Activated CD4-positive, alpha-beta memory T cell treated with anti-CD3 and anti-CD28 coated beads, Interleukin-2, amount 10 ng/mL, durations not matched to agents 7 days and 5 days (primary cell): ENCODE results near the gene GTF2A1L. TPM values are rescaled to one million over a fixed set of nuclear protein-coding genes. Genes with fewer than 3 reads are reported as not detected.

Source experiments
- CTCF ChIA-PET: fragments of 350-600 bp; sonication (Branson Sonifier 250); formaldehyde crosslinking; loops from one replicate; lab custom pipeline; 2021; ENCODE audit warnings: antibody characterized with exemption, inconsistent platforms; lab: Charles Lee
- POLR2A ChIA-PET: fragments of 350-600 bp; sonication (Branson Sonifier 250); formaldehyde crosslinking; loops from one replicate; lab custom pipeline; 2021; ENCODE audit warnings: antibody characterized with exemption; lab: Charles Lee
- DNase-seq: peaks from one replicate; pipeline ENCODE4 v3.0.0-alpha.2; 2020
- H3K27ac Mint-ChIP-seq: one replicate; pipeline ENCODE4 v1.8.0; 2021; ENCODE audit warnings: mild to moderate bottlenecking, mixed read lengths
- H3K27me3 Mint-ChIP-seq: one replicate; pipeline ENCODE4 v1.8.0; 2021; ENCODE audit warnings: mixed read lengths
- H3K36me3 Mint-ChIP-seq: one replicate; pipeline ENCODE4 v1.8.0; 2021; ENCODE audit warnings: low read depth, mixed read lengths
- H3K4me1 Mint-ChIP-seq: one replicate; pipeline ENCODE4 v1.8.0; 2021; ENCODE audit warnings: mixed read lengths
- H3K4me3 Mint-ChIP-seq: one replicate; pipeline ENCODE4 v1.8.0; 2021; ENCODE audit warnings: mild to moderate bottlenecking, mixed read lengths
- H3K9me3 Mint-ChIP-seq: one replicate; pipeline ENCODE4 v1.8.0; 2021; ENCODE audit warnings: mixed read lengths
- total RNA-seq, 2 experiments: library from RNA; stranded (reverse); gene quantifications; one replicate each; pipeline ENCODE4 v1.2.3, GENCODE V29; 2021

The GTF2A1L gene
- total RNA-seq, 2 experiments from 2014 or later, result not detected

- Mint-ChIP-seq H3K4me3 (no peak overlapping the region), H3K27ac (no peak overlapping the region), H3K4me1 (no peaks in the 10 kb centered on the region), H3K36me3 (no peaks in the 10 kb centered on the region), H3K9me3 (no peaks in the 10 kb centered on the region), H3K27me3 (peaks cover 14% of the 10 kb centered on the region)
- DNase-seq, result no peak
- POLR2A ChIA-PET, result no interaction called here
- CTCF ChIA-PET, result no interaction called here
Observed at GRCh38 chr2:48715956-48716355, 98.3 kb downstream of the GTF2A1L start.

DNA sequence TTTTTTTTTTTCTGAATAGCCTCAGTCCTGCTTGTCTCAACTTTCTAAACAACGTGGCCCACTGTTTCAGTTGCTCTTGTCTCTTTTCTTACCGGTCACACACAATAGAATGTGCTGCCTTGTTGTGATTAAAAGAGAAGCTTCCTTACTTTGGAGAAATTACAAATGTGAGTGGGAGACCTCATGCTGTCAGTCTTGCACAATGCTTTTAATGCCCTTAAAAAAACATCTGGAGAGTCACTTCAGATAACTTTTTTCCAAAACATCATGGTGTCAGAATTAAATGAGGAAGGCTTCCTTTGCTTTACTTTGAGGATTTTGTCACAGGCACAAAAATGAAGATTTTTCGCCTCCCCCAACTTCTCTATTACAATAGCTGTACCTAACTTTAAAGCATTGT lies 100.2 kb downstream of the GTF2A1L start:
- Mint-ChIP-seq H3K27me3 (peaks cover 4% of the 10 kb centered on the region), H3K4me3 (no peak overlapping the region)

DNA sequence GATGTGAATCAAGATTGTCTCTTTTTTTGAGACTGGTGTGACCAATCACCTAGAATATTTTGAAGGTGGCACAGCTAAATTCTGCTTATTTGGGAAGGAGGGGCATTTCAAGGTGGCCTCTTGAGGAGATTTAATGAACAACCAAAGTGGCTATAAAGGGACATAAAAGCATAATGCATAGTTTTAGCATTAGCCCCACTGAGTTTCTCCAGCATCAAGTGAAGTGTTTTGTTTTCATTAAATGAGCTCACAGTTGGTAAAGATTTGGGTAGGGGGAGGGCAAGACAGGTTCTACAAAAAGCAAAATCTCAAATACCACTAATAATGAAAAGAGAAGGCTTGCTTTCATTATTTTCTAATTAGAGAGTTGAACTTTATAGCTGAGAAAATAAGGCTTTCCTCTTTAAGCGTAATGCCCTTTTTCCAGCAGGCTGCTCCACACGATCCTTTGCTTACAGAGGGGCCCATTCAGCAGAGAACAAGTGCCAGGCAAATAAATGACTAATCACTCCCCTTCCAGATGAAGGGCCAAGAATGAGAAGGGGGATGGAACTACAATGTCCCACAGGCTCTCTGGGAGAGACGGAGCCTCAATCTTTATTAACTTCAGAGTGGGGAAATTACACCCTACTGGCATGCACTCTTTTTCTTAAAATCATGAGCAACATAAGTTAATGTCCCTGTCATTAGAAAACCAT lies 102.0 kb downstream of the GTF2A1L start:
- no peaks in the 10 kb centered on the region for H3K27me3 Mint-ChIP-seq
- CTCF ChIA-PET, result no interaction called here

More for the DNA sequence above, 100.2 kb downstream of the GTF2A1L start:
- no peak overlapping the region for H3K27ac Mint-ChIP-seq
- DNase-seq, result no peak
- no peaks in the 10 kb centered on the region for H3K36me3 Mint-ChIP-seq
- H3K4me1 Mint-ChIP-seq, result no peaks in the 10 kb centered on the region
- ChIA-PET POLR2A (no interaction called here), CTCF (no interaction called here)
- H3K9me3 Mint-ChIP-seq, result no peaks in the 10 kb centered on the region

GRCh38 chr2:48721158-48721557 lies 103.5 kb downstream of the GTF2A1L start:
- H3K27me3 Mint-ChIP-seq, result no peaks in the 10 kb centered on the region
- ChIA-PET CTCF (no interaction called here), POLR2A (no interaction called here)
- no peak overlapping the region for H3K4me3 Mint-ChIP-seq
- no peak overlapping the region for H3K27ac Mint-ChIP-seq
- DNase-seq, result no peak
- no peaks in the 10 kb centered on the region for H3K36me3 Mint-ChIP-seq
- H3K4me1 Mint-ChIP-seq, result no peaks in the 10 kb centered on the region
- no peaks in the 10 kb centered on the region for H3K9me3 Mint-ChIP-seq

More for the DNA sequence above, 102.0 kb downstream of the GTF2A1L start:
- H3K9me3 Mint-ChIP-seq, result no peaks in the 10 kb centered on the region
- no peak overlapping the region for H3K4me3 Mint-ChIP-seq
- no peaks in the 10 kb centered on the region for H3K4me1 Mint-ChIP-seq
- no peak for DNase-seq
- POLR2A ChIA-PET, result no interaction called here
- no peaks in the 10 kb centered on the region for H3K36me3 Mint-ChIP-seq
- H3K27ac Mint-ChIP-seq, result no peak overlapping the region

- ChIA-PET POLR2A (no interaction called here), CTCF (no interaction called here)
- Mint-ChIP-seq H3K27me3 (no peaks in the 10 kb centered on the region), H3K36me3 (no peaks in the 10 kb centered on the region), H3K9me3 (no peaks in the 10 kb centered on the region), H3K27ac (no peak overlapping the region), H3K4me3 (no peak overlapping the region), H3K4me1 (no peaks in the 10 kb centered on the region)
- DNase-seq, result no peak
Observed at GRCh38 chr2:48722391-48722790, 104.7 kb downstream of the GTF2A1L start.

- Mint-ChIP-seq H3K27me3 (no peaks in the 10 kb centered on the region), H3K4me1 (no peaks in the 10 kb centered on the region), H3K36me3 (no peaks in the 10 kb centered on the region), H3K9me3 (no peaks in the 10 kb centered on the region), H3K4me3 (no peak overlapping the region), H3K27ac (no peak overlapping the region)
- DNase-seq, result no peak
- ChIA-PET CTCF (no interaction called here), POLR2A (no interaction called here)
Observed at GRCh38 chr2:48723129-48723528, 105.5 kb downstream of the GTF2A1L start.

- ChIA-PET CTCF (no interaction called here), POLR2A (no interaction called here)
- no peaks in the 10 kb centered on the region for H3K4me1 Mint-ChIP-seq
- H3K27ac Mint-ChIP-seq, result no peak overlapping the region
- H3K36me3 Mint-ChIP-seq, result no peaks in the 10 kb centered on the region
- DNase-seq, result no peak
- H3K9me3 Mint-ChIP-seq, result no peaks in the 10 kb centered on the region
- no peaks in the 10 kb centered on the region for H3K27me3 Mint-ChIP-seq
- no peak overlapping the region for H3K4me3 Mint-ChIP-seq
Observed at GRCh38 chr2:48724278-48724677, 106.6 kb downstream of the GTF2A1L start.

DNA sequence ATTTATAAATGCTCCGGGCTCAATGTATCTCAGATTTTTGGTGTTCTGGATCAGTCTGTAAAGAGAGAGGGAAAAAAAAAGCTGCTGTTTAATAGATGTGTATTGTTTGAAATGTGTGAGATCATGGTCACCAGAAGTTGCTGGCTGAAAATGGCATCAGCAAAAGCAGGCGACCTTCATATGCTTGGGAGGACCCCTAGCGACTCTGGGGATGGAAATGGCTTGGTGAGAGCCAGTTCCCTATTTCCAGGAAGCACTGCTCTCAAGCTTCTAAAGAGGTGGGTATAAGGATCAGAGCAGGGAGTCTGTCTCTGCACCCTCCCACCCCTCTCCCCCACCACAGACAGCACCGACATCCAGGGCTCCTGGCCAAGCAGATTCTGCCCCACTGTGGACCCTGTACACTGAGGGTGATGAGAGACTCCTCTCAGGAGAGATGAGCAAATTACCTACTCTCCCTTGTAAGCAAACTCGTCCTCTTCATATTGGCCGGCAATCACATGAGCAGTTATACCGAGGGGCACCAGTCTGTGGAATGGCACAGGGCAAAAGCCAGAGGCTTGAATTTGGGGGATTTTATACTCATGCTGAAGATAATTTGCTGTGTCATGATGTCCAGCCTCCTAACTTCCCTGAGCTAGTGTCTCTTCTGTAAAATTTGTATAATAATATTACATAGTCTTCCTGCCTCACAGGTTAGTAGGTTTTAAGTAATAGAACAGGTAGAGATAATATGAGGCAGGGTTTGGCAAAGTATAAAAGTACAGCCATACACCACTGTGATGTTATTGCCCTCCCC lies 108.2 kb downstream of the GTF2A1L start:
- ChIA-PET POLR2A (no interaction called here), CTCF (no interaction called here)
- Mint-ChIP-seq H3K4me1 (no peaks in the 10 kb centered on the region), H3K27ac (no peak overlapping the region), H3K4me3 (no peak overlapping the region), H3K9me3 (no peaks in the 10 kb centered on the region), H3K36me3 (no peaks in the 10 kb centered on the region), H3K27me3 (no peaks in the 10 kb centered on the region)
- DNase-seq, result no peak

DNA sequence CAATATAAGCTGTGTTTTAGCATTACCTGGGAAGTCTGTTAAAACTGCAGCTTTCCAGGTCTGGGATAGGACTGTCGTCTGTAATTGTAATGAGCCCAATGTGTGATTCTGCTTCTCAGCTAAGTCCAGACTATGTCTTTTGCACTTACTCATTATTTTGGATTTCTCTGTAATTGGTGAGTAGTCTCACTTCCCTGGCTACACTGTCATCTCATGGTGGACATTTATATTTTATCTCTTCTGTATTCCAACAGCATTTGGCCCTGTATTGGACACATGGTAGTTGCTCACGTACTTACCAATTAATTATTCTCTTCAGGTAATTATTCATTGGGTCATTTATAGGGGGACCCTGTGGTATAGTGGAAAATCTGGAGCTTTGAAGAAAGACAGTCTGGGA lies 109.9 kb downstream of the GTF2A1L start:
- Mint-ChIP-seq H3K4me1 (no peaks in the 10 kb centered on the region), H3K27me3 (no peaks in the 10 kb centered on the region), H3K36me3 (no peaks in the 10 kb centered on the region), H3K4me3 (no peak overlapping the region), H3K9me3 (no peaks in the 10 kb centered on the region), H3K27ac (no peak overlapping the region)
- CTCF ChIA-PET, result interaction anchor here (1.9 kb wide), 1 partner anchor 127 kb away, joined by 7 read pairs; no protein-coding TSS in a partner anchor
- DNase-seq, result no peak
- POLR2A ChIA-PET, result no interaction called here

DNA sequence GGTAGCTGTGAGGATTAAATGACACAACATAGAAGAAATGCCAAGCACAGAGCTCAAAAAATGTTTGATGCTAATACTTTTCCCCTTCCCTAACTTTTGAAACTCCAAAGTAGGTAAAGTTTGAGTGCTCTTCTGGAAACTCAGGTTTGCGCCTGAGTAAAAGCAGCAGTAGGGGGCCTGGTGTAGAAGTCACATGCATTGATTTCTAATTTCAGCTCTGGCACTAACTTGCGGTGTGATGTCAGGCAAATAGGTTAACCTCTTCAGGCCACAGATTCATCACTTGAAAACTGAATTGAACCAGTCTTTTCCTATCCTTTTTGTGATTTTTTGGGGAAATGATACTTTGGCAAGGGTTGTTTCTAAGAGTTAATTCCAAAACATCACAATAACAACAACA lies 110.6 kb downstream of the GTF2A1L start:
- H3K27ac Mint-ChIP-seq, result no peak overlapping the region
- no peaks in the 10 kb centered on the region for H3K36me3 Mint-ChIP-seq
- ChIA-PET POLR2A (no interaction called here), CTCF (interaction anchor here (1.9 kb wide), 1 partner anchor 128 kb away, joined by 7 read pairs; no protein-coding TSS in a partner anchor)
- H3K4me3 Mint-ChIP-seq, result no peak overlapping the region
- DNase-seq, result no peak
- H3K4me1 Mint-ChIP-seq, result no peaks in the 10 kb centered on the region
- no peaks in the 10 kb centered on the region for H3K9me3 Mint-ChIP-seq
- H3K27me3 Mint-ChIP-seq, result no peaks in the 10 kb centered on the region

- no peaks in the 10 kb centered on the region for H3K27me3 Mint-ChIP-seq
- DNase-seq, result no peak
- no peak overlapping the region for H3K27ac Mint-ChIP-seq
- POLR2A ChIA-PET, result no interaction called here
- CTCF ChIA-PET, result interaction anchor here (1.9 kb wide), 1 partner anchor 129 kb away, joined by 7 read pairs; no protein-coding TSS in a partner anchor
- H3K9me3 Mint-ChIP-seq, result no peaks in the 10 kb centered on the region
- H3K4me1 Mint-ChIP-seq, result no peaks in the 10 kb centered on the region
- H3K36me3 Mint-ChIP-seq, result no peaks in the 10 kb centered on the region
- no peak overlapping the region for H3K4me3 Mint-ChIP-seq
Observed at GRCh38 chr2:48728840-48729239, 111.2 kb downstream of the GTF2A1L start.
